ENCODE results near the gene ANKS1A.
A peak's percentile ranks its signal among the peaks of the same experiment; 100 is the strongest.

The ANKS1A gene

GRCh38 chr6:34934516-34934915 lies 45.5 kb downstream of the ANKS1A start:
- peak; percentile 34 to 64 for DNase-seq (ENCODE audit: low read depth in 1 of 2, low spot score in 1 of 2)
- no peak for TF ChIP-seq JUND (IDR thresholded peaks at IDR 0.05; ENCODE audit: low read depth)
- in situ Hi-C loops (cut with HindIII; ENCODE audit: low pct_unique_long_range_greater_than_20kb, low sequenced_read_pairs), result no loop called here

DNA sequence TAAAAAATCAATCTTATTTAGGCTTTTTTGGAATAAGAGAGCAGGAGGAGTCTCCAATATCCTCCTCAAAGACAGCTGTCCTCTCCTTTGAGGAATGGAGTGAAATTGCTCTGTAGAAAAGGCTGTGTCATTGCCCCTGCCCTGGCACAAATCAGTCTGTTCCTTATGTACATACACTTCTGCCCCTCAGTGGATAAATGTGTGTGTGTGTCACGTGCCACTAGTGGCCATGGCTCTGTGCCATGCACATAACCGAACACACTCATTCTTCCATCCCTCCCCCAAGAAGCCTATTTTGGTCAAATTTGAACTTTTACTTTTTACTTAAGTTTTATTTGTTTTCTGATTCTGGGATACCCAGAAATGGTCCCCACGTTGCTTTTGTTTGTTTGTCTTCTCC lies 49.2 kb downstream of the ANKS1A start:
- no peak for TF ChIP-seq JUND (IDR thresholded peaks at IDR 0.05; ENCODE audit: low read depth)
- no peak for DNase-seq (ENCODE audit: low read depth in 1 of 2, low spot score in 1 of 2)
- in situ Hi-C loops (cut with HindIII; ENCODE audit: low pct_unique_long_range_greater_than_20kb, low sequenced_read_pairs), result no loop called here

DNA sequence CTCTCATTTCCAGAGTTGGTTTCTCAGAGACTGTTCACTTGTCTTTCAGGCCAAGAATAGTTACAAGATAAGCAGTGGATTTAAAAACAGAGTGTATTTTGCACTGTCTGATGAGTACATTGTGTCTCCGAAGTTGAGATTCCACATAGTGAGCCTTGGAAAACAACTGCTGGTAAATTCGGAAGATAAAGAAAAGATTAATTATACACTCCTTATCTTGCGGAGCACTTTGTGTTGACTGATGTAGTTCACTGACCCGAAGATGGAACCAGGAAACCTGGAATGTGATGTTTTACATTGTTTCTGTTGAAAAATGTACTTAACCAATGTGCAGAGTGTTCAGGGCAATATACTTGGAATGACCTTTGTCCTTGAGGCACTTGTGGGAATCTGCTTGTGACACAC lies 51.0 kb downstream of the ANKS1A start:
- in situ Hi-C loops (cut with HindIII; ENCODE audit: low pct_unique_long_range_greater_than_20kb, low sequenced_read_pairs), result no loop called here

DNA sequence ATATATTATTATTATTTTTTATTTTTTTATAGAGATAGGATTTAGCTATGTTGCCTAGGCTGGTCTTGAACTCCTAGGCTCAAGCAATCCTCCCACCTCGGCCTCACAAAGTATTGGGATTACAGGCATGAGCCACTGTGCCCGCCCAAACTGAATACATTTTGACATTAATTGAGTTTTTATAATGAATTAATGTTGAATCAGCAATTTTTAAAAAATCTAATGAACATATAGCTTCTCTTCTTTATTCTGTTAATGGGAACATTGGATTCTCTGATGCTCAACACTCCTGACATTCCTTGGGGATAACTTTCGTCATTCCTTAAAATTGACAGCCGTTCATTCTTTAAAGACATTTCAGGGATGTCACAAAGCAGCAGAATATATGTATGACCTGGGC lies 52.4 kb downstream of the ANKS1A start:
- no peak for DNase-seq (ENCODE audit: low read depth in 1 of 2, low spot score in 1 of 2)
- no peak for TF ChIP-seq JUND (IDR thresholded peaks at IDR 0.05; ENCODE audit: low read depth)
- in situ Hi-C loops (cut with HindIII; ENCODE audit: low pct_unique_long_range_greater_than_20kb, low sequenced_read_pairs), result no loop called here

More for the DNA sequence above, 51.0 kb downstream of the ANKS1A start:
- DNase-seq (ENCODE audit: low read depth in 1 of 2, low spot score in 1 of 2), result no peak
- no peak for TF ChIP-seq JUND (IDR thresholded peaks at IDR 0.05; ENCODE audit: low read depth)

DNA sequence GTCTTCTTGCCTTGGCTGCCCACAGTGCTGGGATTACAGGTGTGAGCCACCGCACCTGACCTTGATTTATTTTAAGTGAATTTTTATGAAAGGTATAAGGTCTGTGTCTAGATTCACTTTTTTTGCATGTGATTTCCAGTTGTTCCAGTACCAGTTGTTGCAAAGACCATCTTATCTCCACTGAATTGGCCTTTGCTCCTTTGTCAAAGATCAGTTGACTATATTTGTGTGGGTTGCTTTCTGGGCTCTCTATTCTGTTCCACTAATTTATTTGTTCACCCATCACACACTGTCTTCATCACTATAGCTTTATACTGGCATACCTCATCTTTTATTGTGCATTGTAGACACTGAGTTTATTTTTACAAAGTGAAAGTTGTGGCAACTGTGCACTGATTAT lies 56.3 kb downstream of the ANKS1A start:
- in situ Hi-C loops (cut with HindIII; ENCODE audit: low pct_unique_long_range_greater_than_20kb, low sequenced_read_pairs), result no loop called here
- no peak for DNase-seq (ENCODE audit: low read depth in 1 of 2, low spot score in 1 of 2)

GRCh38 chr6:34947561-34947960 lies 58.5 kb downstream of the ANKS1A start:
- DNase-seq (ENCODE audit: low read depth in 1 of 2, low spot score in 1 of 2), result no peak
- TF ChIP-seq JUND (IDR thresholded peaks at IDR 0.05; ENCODE audit: low read depth), result no peak
- in situ Hi-C loops (cut with HindIII; ENCODE audit: low pct_unique_long_range_greater_than_20kb, low sequenced_read_pairs), result no loop called here

More for the DNA sequence above, 56.3 kb downstream of the ANKS1A start:
- no peak for TF ChIP-seq JUND (IDR thresholded peaks at IDR 0.05; ENCODE audit: low read depth)

DNA sequence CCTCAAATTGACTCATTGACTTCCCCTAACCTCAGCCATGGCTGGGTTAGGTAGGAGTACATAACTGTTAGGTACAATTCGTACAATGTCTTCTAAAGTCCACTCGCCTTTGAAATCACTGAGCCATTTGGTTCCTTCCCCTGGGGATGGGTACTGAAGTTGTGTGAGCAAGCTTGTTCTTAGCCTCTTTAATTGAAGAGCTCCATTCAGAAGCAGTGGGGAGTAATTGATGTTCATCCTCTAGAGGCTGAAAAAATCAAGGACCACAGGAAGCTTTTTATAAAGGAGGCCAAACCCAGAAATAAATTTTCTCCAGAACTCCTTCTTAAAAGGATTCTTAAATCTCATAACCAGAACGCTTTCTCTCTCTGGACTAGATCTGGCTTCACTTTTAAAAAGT lies 60.6 kb downstream of the ANKS1A start:
- in situ Hi-C loops (cut with HindIII; ENCODE audit: low pct_unique_long_range_greater_than_20kb, low sequenced_read_pairs), result no loop called here
- no peak for DNase-seq (ENCODE audit: low read depth in 1 of 2, low spot score in 1 of 2)
- no peak for TF ChIP-seq JUND (IDR thresholded peaks at IDR 0.05; ENCODE audit: low read depth)

DNA sequence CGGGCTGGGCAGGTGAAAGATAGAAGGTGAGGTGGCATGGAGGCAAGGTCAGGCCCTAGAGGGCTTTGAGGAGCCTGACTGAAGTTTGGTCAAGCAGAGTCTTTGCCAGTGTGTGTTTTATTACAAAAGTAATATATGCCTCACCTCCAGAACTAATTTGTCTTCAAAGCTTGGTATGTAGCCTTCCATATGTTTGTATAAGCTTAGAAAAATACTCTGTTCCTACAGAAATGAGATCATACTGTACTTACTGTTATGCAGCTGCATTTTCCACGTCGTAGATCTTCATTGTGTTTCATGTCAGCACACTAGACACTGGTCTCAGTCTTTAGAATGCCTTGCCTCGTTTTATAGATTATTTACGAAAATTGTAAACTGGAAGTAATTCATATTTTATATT lies 61.8 kb downstream of the ANKS1A start:
- no peak for TF ChIP-seq JUND (IDR thresholded peaks at IDR 0.05; ENCODE audit: low read depth)
- in situ Hi-C loops (cut with HindIII; ENCODE audit: low pct_unique_long_range_greater_than_20kb, low sequenced_read_pairs), result no loop called here
- DNase-seq (ENCODE audit: low read depth in 1 of 2, low spot score in 1 of 2), result no peak

- no peak for TF ChIP-seq JUND (IDR thresholded peaks at IDR 0.05; ENCODE audit: low read depth)
- DNase-seq (ENCODE audit: low read depth in 1 of 2, low spot score in 1 of 2), result no peak
- in situ Hi-C loops (cut with HindIII; ENCODE audit: low pct_unique_long_range_greater_than_20kb, low sequenced_read_pairs), result no loop called here
Observed at GRCh38 chr6:34951731-34952130, 62.7 kb downstream of the ANKS1A start.

- DNase-seq (ENCODE audit: low read depth in 1 of 2, low spot score in 1 of 2), result peak in 1 of 2 experiments; percentile 56
- in situ Hi-C loops (cut with HindIII; ENCODE audit: low pct_unique_long_range_greater_than_20kb, low sequenced_read_pairs), result no loop called here
- 0 out of 2 replicates have a peak, but pooled peaks have one; percentile 19 for TF ChIP-seq JUND (IDR thresholded peaks at IDR 0.05; ENCODE audit: low read depth)
Observed at GRCh38 chr6:34953061-34954025, 64.3 kb downstream of the ANKS1A start.

DNA sequence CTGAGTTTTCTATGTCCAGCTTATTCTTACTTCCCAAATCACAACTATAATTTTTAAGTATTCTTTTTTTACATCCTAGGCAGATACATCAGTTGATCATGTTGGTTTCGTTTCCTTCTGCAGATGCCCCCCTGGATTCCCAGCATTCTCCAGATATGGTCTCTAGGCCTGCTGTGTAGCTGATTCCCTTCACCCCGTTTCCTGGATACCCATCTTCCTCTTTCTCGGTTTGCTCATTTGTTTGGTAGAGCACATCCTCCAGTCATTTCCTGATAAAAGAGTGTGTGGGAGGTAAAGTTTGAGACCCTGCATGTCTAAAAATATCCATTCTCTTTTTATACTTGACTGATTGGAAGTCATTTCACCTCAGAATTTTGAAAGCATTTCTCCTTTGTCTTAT lies 66.4 kb downstream of the ANKS1A start:
- no peak for DNase-seq (ENCODE audit: low read depth in 1 of 2, low spot score in 1 of 2)
- TF ChIP-seq JUND (IDR thresholded peaks at IDR 0.05; ENCODE audit: low read depth), result no peak
- in situ Hi-C loops (cut with HindIII; ENCODE audit: low pct_unique_long_range_greater_than_20kb, low sequenced_read_pairs), result no loop called here

GRCh38 chr6:34957231-34957783 lies 68.3 kb downstream of the ANKS1A start:
- no peak for DNase-seq (ENCODE audit: low read depth in 1 of 2, low spot score in 1 of 2)
- in situ Hi-C loops (cut with HindIII; ENCODE audit: low pct_unique_long_range_greater_than_20kb, low sequenced_read_pairs), result no loop called here
- TF ChIP-seq JUND (IDR thresholded peaks at IDR 0.05; ENCODE audit: low read depth), result no peak

GRCh38 chr6:34958734-34959133 lies 69.7 kb downstream of the ANKS1A start:
- TF ChIP-seq JUND (IDR thresholded peaks at IDR 0.05; ENCODE audit: low read depth), result no peak
- in situ Hi-C loops (cut with HindIII; ENCODE audit: low pct_unique_long_range_greater_than_20kb, low sequenced_read_pairs), result no loop called here
- no peak for DNase-seq (ENCODE audit: low read depth in 1 of 2, low spot score in 1 of 2)

Measured in T47D (cell line).